ENCODE measurements around the gene EYS.

Gene EYS

GRCh38 chr6:64920257-64920656 lies 786.8 kb downstream of the EYS start:
- TF ChIP-seq, protein P1, sequence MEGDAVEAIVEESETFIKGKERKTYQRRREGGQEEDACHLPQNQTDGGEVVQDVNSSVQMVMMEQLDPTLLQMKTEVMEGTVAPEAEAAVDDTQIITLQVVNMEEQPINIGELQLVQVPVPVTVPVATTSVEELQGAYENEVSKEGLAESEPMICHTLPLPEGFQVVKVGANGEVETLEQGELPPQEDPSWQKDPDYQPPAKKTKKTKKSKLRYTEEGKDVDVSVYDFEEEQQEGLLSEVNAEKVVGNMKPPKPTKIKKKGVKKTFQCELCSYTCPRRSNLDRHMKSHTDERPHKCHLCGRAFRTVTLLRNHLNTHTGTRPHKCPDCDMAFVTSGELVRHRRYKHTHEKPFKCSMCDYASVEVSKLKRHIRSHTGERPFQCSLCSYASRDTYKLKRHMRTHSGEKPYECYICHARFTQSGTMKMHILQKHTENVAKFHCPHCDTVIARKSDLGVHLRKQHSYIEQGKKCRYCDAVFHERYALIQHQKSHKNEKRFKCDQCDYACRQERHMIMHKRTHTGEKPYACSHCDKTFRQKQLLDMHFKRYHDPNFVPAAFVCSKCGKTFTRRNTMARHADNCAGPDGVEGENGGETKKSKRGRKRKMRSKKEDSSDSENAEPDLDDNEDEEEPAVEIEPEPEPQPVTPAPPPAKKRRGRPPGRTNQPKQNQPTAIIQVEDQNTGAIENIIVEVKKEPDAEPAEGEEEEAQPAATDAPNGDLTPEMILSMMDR (IDR thresholded peaks at IDR 0.05; ENCODE audit: unreplicated experiment in 3 of 3) = no peak
- Mint-ChIP-seq H3K36me3 (ENCODE audit: low read depth) (no peaks in the 10 kb centered on the region), H3K9me3 (peaks cover 2% of the 10 kb centered on the region), H3K4me3 (no peak overlapping the region), H3K4me1 (no peaks in the 10 kb centered on the region), H3K27me3 (ENCODE audit: low read depth) (no peaks in the 10 kb centered on the region), H3K27ac (no peak overlapping the region)

GRCh38 chr6:64914124-64914523 lies 792.9 kb downstream of the EYS start:
- no peaks in the 10 kb centered on the region for H3K9me3 Mint-ChIP-seq
- H3K27me3 Mint-ChIP-seq (ENCODE audit: low read depth) = no peaks in the 10 kb centered on the region
- TF ChIP-seq, protein P1 (IDR thresholded peaks at IDR 0.05; ENCODE audit: unreplicated experiment in 3 of 3) = no peak
- no peak overlapping the region for H3K27ac Mint-ChIP-seq
- H3K36me3 Mint-ChIP-seq (ENCODE audit: low read depth) = no peaks in the 10 kb centered on the region
- no peaks in the 10 kb centered on the region for H3K4me1 Mint-ChIP-seq
- H3K4me3 Mint-ChIP-seq = no peak overlapping the region

DNA sequence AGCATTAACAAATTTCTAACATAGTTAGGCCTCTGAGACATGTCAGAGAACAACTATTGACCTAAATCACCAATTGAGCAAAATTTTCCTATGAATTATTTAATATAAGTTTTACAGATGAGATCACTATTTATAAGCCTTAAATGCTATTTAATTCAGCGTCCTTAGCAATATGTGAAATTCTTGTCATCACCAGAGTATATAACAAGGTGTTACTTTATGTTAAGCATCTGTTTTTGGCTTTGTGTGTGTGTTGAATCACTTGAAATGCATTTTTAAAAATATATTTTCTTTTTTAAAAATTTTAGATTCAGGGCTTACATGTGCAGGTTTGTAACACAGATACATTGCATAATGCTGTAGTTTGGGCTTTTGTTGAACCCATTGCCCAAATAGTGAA lies 794.1 kb downstream of the EYS start:
- H3K27ac Mint-ChIP-seq = no peak overlapping the region
- H3K9me3 Mint-ChIP-seq = no peaks in the 10 kb centered on the region
- no peaks in the 10 kb centered on the region for H3K36me3 Mint-ChIP-seq (ENCODE audit: low read depth)
- no peaks in the 10 kb centered on the region for H3K4me1 Mint-ChIP-seq
- no peaks in the 10 kb centered on the region for H3K27me3 Mint-ChIP-seq (ENCODE audit: low read depth)
- TF ChIP-seq, protein P1 (IDR thresholded peaks at IDR 0.05; ENCODE audit: unreplicated experiment in 3 of 3) = no peak
- no peak overlapping the region for H3K4me3 Mint-ChIP-seq

GRCh38 chr6:64908104-64908503 lies 798.9 kb downstream of the EYS start:
- no peaks in the 10 kb centered on the region for H3K27me3 Mint-ChIP-seq (ENCODE audit: low read depth)
- no peaks in the 10 kb centered on the region for H3K4me1 Mint-ChIP-seq
- H3K27ac Mint-ChIP-seq = no peak overlapping the region
- no peak overlapping the region for H3K4me3 Mint-ChIP-seq
- H3K36me3 Mint-ChIP-seq (ENCODE audit: low read depth) = no peaks in the 10 kb centered on the region
- TF ChIP-seq, protein P1 (IDR thresholded peaks at IDR 0.05; ENCODE audit: unreplicated experiment in 3 of 3) = no peak
- H3K9me3 Mint-ChIP-seq = no peaks in the 10 kb centered on the region

GRCh38 chr6:64904616-64905015 lies 802.4 kb downstream of the EYS start:
- Mint-ChIP-seq H3K9me3 (no peaks in the 10 kb centered on the region), H3K27ac (no peak overlapping the region), H3K36me3 (ENCODE audit: low read depth) (no peaks in the 10 kb centered on the region), H3K4me3 (no peak overlapping the region), H3K4me1 (no peaks in the 10 kb centered on the region), H3K27me3 (ENCODE audit: low read depth) (no peaks in the 10 kb centered on the region)
- TF ChIP-seq, protein P1 (IDR thresholded peaks at IDR 0.05; ENCODE audit: unreplicated experiment in 3 of 3) = no peak

DNA sequence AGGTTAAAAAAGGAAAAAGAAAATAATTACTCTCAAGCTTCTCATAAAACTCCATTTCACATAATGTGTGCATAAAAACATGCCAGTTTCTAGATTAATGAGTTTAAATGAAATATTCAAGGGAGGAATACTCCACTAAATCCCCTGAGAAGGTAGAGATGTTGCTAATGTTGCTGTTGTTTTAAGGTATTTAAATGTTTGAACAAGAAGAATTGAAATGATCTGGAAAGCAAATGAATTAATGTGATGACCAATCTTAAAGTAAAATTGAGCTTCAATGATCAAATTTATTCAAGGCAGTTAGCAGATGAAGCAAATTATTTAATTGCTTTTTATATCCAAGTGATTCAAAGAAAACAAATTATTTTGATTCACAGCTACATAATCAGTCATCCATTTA lies 804.4 kb downstream of the EYS start:
- Mint-ChIP-seq H3K9me3 (peaks cover 8% of the 10 kb centered on the region), H3K36me3 (ENCODE audit: low read depth) (no peaks in the 10 kb centered on the region), H3K4me3 (no peak overlapping the region), H3K27ac (no peak overlapping the region), H3K27me3 (ENCODE audit: low read depth) (no peaks in the 10 kb centered on the region), H3K4me1 (no peaks in the 10 kb centered on the region)
- TF ChIP-seq, protein P1 (IDR thresholded peaks at IDR 0.05; ENCODE audit: unreplicated experiment in 3 of 3) = no peak

All from nephron (organoid).